HL-60/S4 treated with retinoic acid at 250 ng/mL for 4 days and 3 days (cell line): ENCODE data around the gene CRYGS.

ENCODE experiments used
- in situ Hi-C: fragments of 300-500 bp; cut with MboI; formaldehyde crosslinking; loops from 2 replicates; pipeline ENCODE4 v1.7.0; 2022; ENCODE audit warnings: low sequenced_read_pairs

Gene CRYGS

GRCh38 chr3:186564586-186564985 lies 20.4 kb upstream of the CRYGS start:
- in situ Hi-C loops = no loop called here

GRCh38 chr3:186552408-186553031 lies 8.3 kb upstream of the CRYGS start:
- in situ Hi-C loops = no loop called here

GRCh38 chr3:186551387-186551786 lies 7.2 kb upstream of the CRYGS start:
- in situ Hi-C loops = no loop called here

- in situ Hi-C loops = no loop called here
Measured at GRCh38 chr3:186549497-186549896, 5.3 kb upstream of the CRYGS start.

GRCh38 chr3:186540835-186541226 lies 3.3 kb downstream of the CRYGS start:
- in situ Hi-C loops = no loop called here

- in situ Hi-C loops = no loop called here
Measured at GRCh38 chr3:186540221-186540834, 3.9 kb downstream of the CRYGS start.

- in situ Hi-C loops = loop anchor here (10.0 kb wide), 2 partner anchors 284 to 554 kb away; no protein-coding TSS in a partner anchor
Measured at GRCh38 chr3:186538779-186539178, 5.4 kb downstream of the CRYGS start.

GRCh38 chr3:186536883-186537844 lies 7.0 kb downstream of the CRYGS start:
- in situ Hi-C loops = loop anchor here (10.0 kb wide), 2 partner anchors 282 to 552 kb away; no protein-coding TSS in a partner anchor

- in situ Hi-C loops = loop anchor here (10.0 kb wide), 2 partner anchors 279 to 549 kb away; no protein-coding TSS in a partner anchor
Measured at GRCh38 chr3:186534113-186534669, 10.0 kb downstream of the CRYGS start.

- in situ Hi-C loops = loop anchor here (10.0 kb wide), 2 partner anchors 278 to 548 kb away; no protein-coding TSS in a partner anchor
Measured at GRCh38 chr3:186532598-186533072, 11.5 kb downstream of the CRYGS start.

GRCh38 chr3:186531694-186532093 lies 12.5 kb downstream of the CRYGS start:
- in situ Hi-C loops = loop anchor here (10.0 kb wide), 2 partner anchors 277 to 547 kb away; no protein-coding TSS in a partner anchor

GRCh38 chr3:186530415-186530814 lies 13.8 kb downstream of the CRYGS start:
- in situ Hi-C loops = loop anchor here (10.0 kb wide), 2 partner anchors 276 to 546 kb away; no protein-coding TSS in a partner anchor

- in situ Hi-C loops = no loop called here
Measured at GRCh38 chr3:186529201-186529999, 14.8 kb downstream of the CRYGS start.

GRCh38 chr3:186526256-186526606 lies 17.9 kb downstream of the CRYGS start:
- in situ Hi-C loops = no loop called here

GRCh38 chr3:186525369-186526255 lies 18.6 kb downstream of the CRYGS start:
- in situ Hi-C loops = no loop called here

GRCh38 chr3:186524616-186525015 lies 19.6 kb downstream of the CRYGS start:
- in situ Hi-C loops = no loop called here

- in situ Hi-C loops = no loop called here
Measured at GRCh38 chr3:186523434-186523833, 20.7 kb downstream of the CRYGS start.

- in situ Hi-C loops = no loop called here
Measured at GRCh38 chr3:186523022-186523421, 21.2 kb downstream of the CRYGS start.
